K562 (cell line): ENCODE data around the gene WDR62. TPM values are rescaled to one million over a fixed set of nuclear protein-coding genes. Genes with fewer than 3 reads are reported as not detected.

Source experiments
- CBX8 ChIP-seq: fragments of 200-600 bp; sonication (generic); IDR thresholded peaks from 2 replicates; pipeline ENCODE4 v1.6.1; 2012; ENCODE audit warnings: borderline replicate concordance, mixed run types, low read depth, mild to moderate bottlenecking, moderate library complexity, mixed read lengths, low read length, control low read depth, inconsistent platforms; ENCODE audit not compliant: poor library complexity, severe bottlenecking; ENCODE audit errors: extremely low read depth
- CTBP1 ChIP-seq: fragments of 450-650 bp; IDR thresholded peaks from 2 replicates; pipeline ENCODE4 v1.6.1; 2016; ENCODE audit warnings: borderline replicate concordance
- CTCFL ChIP-seq: IDR thresholded peaks from 2 replicates; pipeline ENCODE4 v1.6.1; 2011; ENCODE audit warnings: borderline replicate concordance, low read depth, mild to moderate bottlenecking, moderate library complexity, low read length; ENCODE audit not compliant: insufficient read depth, poor library complexity, severe bottlenecking
- HDAC8 ChIP-seq: fragments of 450-650 bp; IDR thresholded peaks from 2 replicates; pipeline ENCODE4 v1.6.1; 2016; ENCODE audit warnings: mild to moderate bottlenecking, missing genetic modification characterization, moderate library complexity, missing compliant biosample characterization
- MITF ChIP-seq: IDR thresholded peaks from 2 replicates; pipeline ENCODE4 v1.6.1; 2014; ENCODE audit warnings: antibody characterized with exemption
- MTA3 ChIP-seq: fragments of 450-650 bp; formaldehyde crosslinking; IDR thresholded peaks from 2 replicates; pipeline ENCODE4 v1.6.1; 2017; ENCODE audit warnings: mild to moderate bottlenecking, borderline replicate concordance
- MTF1 ChIP-seq: fragments of 250-450 bp; sonication (Bioruptor Pico); IDR thresholded peaks from 2 replicates; pipeline ENCODE4 v1.9.0; 2021; ENCODE audit warnings: moderate library complexity, mild to moderate bottlenecking, inconsistent platforms, borderline replicate concordance
- NR1H2 ChIP-seq: sonication (generic); formaldehyde crosslinking; IDR thresholded peaks from 2 replicates; pipeline ENCODE4 v1.4.0; 2020; ENCODE audit warnings: mild to moderate bottlenecking, missing genetic modification reagents
- POLR3A ChIP-seq: IDR thresholded peaks from 2 replicates; pipeline ENCODE4 v1.6.1; 2011; ENCODE audit warnings: borderline replicate concordance, mild to moderate bottlenecking, moderate library complexity; ENCODE audit not compliant: insufficient read length, insufficient read depth; ENCODE audit errors: extremely low read depth
- RBM15 ChIP-seq: fragments of 200-400 bp; formaldehyde crosslinking; IDR thresholded peaks from 2 replicates; pipeline ENCODE4 v1.6.1; 2018; ENCODE audit warnings: mild to moderate bottlenecking, low read length, moderate library complexity; ENCODE audit not compliant: insufficient read depth
- TFAM ChIP-seq: fragments of 250-450 bp; sonication (Bioruptor Pico); conservative IDR thresholded peaks from 2 replicates; pipeline ENCODE4 v1.5.0; 2021; ENCODE audit warnings: mild to moderate bottlenecking, moderate library complexity
- USF1 ChIP-seq: sonication (generic); formaldehyde crosslinking; IDR thresholded peaks from 2 replicates; pipeline ENCODE4 v1.9.0; 2022; ENCODE audit warnings: mild to moderate bottlenecking, missing genetic modification reagents
- ZKSCAN1 ChIP-seq: fragments of 150-350 bp; IDR thresholded peaks from 2 replicates; pipeline ENCODE4 v1.6.1; 2016; ENCODE audit warnings: low read depth, low read length
- ZNF140 ChIP-seq: fragments of 250-450 bp; sonication (Bioruptor Pico); IDR thresholded peaks from 2 replicates; pipeline ENCODE4 v1.8.0; 2021; ENCODE audit warnings: moderate library complexity, mild to moderate bottlenecking, inconsistent platforms
- ZNF24 ChIP-seq: fragments of 450-650 bp; IDR thresholded peaks from 2 replicates; pipeline ENCODE4 v1.6.1; 2016
- ZNF253 ChIP-seq: fragments of 250-450 bp; sonication (Bioruptor Pico); conservative IDR thresholded peaks from 2 replicates; pipeline ENCODE4 v1.6.1; 2021; ENCODE audit warnings: mild to moderate bottlenecking
- ZNF398 ChIP-seq: fragments of 250-450 bp; sonication (Bioruptor Pico); IDR thresholded peaks from 2 replicates; pipeline ENCODE4 v1.8.0; 2021; ENCODE audit warnings: moderate library complexity, mild to moderate bottlenecking, inconsistent platforms
- ZNF431 ChIP-seq: sonication (generic); formaldehyde crosslinking; IDR thresholded peaks from 2 replicates; pipeline ENCODE4 v1.8.0; 2022; ENCODE audit warnings: mild to moderate bottlenecking, missing genetic modification reagents
- polyA plus RNA-seq, 8 experiments: library from polyadenylated mRNA; depleted of rRNA in 4 of 8; stranded (reverse) in 5 of 8; unstranded in 3 of 8; fragments of >200 nt; fragmentation: Nextera tagmentation in 2 of 8; fragmentation: Illumina TruSeq in 1 of 8; extraction: Ambion mirVana in 2 of 8; extraction: Trizol in 1 of 8; gene quantifications; 2 replicates each; pipeline versions ENCODE4 v1.2.1 to v1.2.3, GENCODE V29; 2011 to 2014; ENCODE audit warnings: inconsistent platforms in 1 of 8, missing spikeins in 1 of 8
- total RNA-seq, 7 experiments: library from RNA; depleted of rRNA in 6 of 7; stranded (reverse); fragments of >200 nt in 6 of 7; fragmentation: Illumina TruSeq in 2 of 7; extraction: Trizol in 2 of 7; gene quantifications; 2 replicates each; pipeline versions ENCODE4 v1.2.1 to v1.2.3, GENCODE V29; 2011 to 2021; ENCODE audit warnings: low replicate concordance in 1 of 7

The WDR62 gene
- total and polyA plus RNA-seq, 9 of the 15 experiments (the other 6 are each of a cell fraction or from before 2014, with no cell fraction given), result 0.35 to 32.8 (median 14.4) TPM

GRCh38 chr19:36054733-36055686 lies at the start of gene WDR62 (continued):
- TF ChIP-seq USF1 (CRISPR knock-in tag) (no peak), TFAM (no peak), MTF1 (CRISPR knock-in tag) (no peak), ZNF140 (CRISPR knock-in tag) (no peak), CBX8 (no peak), ZKSCAN1 (no peak), ZNF398 (no peak), HDAC8 (tag) (no peak), RBM15 (no peak), MITF (no peak), CTCFL (no peak), MTA3 (no peak; the same call in 1 of the 2 replicates), ZNF431 (no peak), NR1H2 (CRISPR knock-in tag) (no peak), ZNF253 (CRISPR knock-in tag) (no peak), ZNF24 (no peak), POLR3A (no peak), CTBP1 (peak; percentile 12)
